Skeletal muscle tissue (tissue), 4 donors: ENCODE measurements around the gene FIGNL2. TPM values are rescaled to one million over a fixed set of nuclear protein-coding genes. Genes with fewer than 3 reads are reported as not detected.
"Not testable (repeated sequence)": the region's sequence is repeated elsewhere in the genome, so short reads cannot be mapped to it uniquely, and the experiment has no call there.

Experiments
- H3K27ac ChIP-seq: one replicate; pipeline ENCODE4 v1.7.0; 2013; ENCODE audit warnings: mild to moderate bottlenecking, low read depth, low read length, inconsistent platforms
- H3K27me3 ChIP-seq, 3 donors: one replicate each; pipeline ENCODE4 v1.7.0; 2013; ENCODE audit warnings: low read length in 3 of 3; ENCODE audit not compliant: control insufficient read depth in 3 of 3, insufficient read depth in 3 of 3
- H3K36me3 ChIP-seq, 3 donors: one replicate each; pipeline ENCODE4 v1.7.0; 2013; ENCODE audit warnings: low read length in 3 of 3; ENCODE audit not compliant: control insufficient read depth in 3 of 3, insufficient read depth in 3 of 3
- H3K4me1 ChIP-seq, 3 donors: one replicate each; pipeline ENCODE4 v1.7.0; 2013; ENCODE audit warnings: low read length in 3 of 3, mild to moderate bottlenecking in 3 of 3; ENCODE audit not compliant: control insufficient read depth in 3 of 3, insufficient read depth in 3 of 3
- H3K4me3 ChIP-seq, 3 donors: one replicate each; pipeline ENCODE4 v1.7.0; 2013; ENCODE audit warnings: low read length in 3 of 3
- H3K9ac ChIP-seq, 3 donors: one replicate each; pipeline ENCODE4 v1.7.0; 2013; ENCODE audit warnings: low read length in 3 of 3, mild to moderate bottlenecking in 3 of 3, moderate library complexity in 2 of 3, low read depth in 1 of 3
- H3K9me3 ChIP-seq, 3 donors: one replicate each; pipeline ENCODE4 v1.7.0; 2013; ENCODE audit warnings: low read length in 3 of 3; ENCODE audit not compliant: control insufficient read depth in 3 of 3
- total RNA-seq: library from RNA; depleted of rRNA; stranded (reverse); fragments of >200 nt; gene quantifications from one replicate; pipeline ENCODE4 v1.2.3, GENCODE V29; 2014
- donor health status: Osteomylitis.

FIGNL2 gene
- total RNA-seq, 1 donor from 2014 or later = 1.0 TPM

DNA sequence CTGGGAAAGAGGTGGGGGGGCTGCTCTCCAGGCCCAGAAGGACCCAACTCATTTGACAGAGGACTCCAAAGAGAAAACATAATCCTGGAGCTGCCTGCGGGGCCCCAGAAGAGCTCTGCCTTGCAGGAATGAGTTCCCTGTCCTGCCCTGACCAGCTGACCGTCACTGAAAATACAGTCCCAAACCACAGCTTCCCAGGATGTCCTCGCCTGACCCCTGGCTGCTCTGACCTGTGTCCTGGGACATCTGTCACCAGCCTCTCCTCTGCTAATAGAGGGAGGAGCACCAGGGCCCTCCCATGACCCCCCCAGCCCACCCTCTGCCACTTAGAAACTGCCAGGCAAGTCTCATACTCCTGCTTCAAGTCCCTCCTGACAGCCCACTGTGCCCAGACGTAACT is 9.8 kb downstream of the FIGNL2 start:
- H3K4me1 ChIP-seq = peaks cover 9 to 21% (median 14%) of the 10 kb centered on the region in 3 donors
- peaks cover 9 to 19% (median 10%) of the 10 kb centered on the region in 3 donors for H3K27me3 ChIP-seq
- H3K9ac ChIP-seq = peak overlapping the region in 1 of 3 donors; percentile 33
- H3K4me3 ChIP-seq = no peak overlapping the region
- no peak overlapping the region for H3K27ac ChIP-seq
- no peaks in the 10 kb centered on the region for H3K36me3 ChIP-seq
- no peaks in the 10 kb centered on the region for H3K9me3 ChIP-seq

GRCh38 chr12:51838036-51838435 is 10.5 kb downstream of the FIGNL2 start:
- Histone ChIP-seq H3K9me3 (no peaks in the 10 kb centered on the region), H3K36me3 (no peaks in the 10 kb centered on the region), H3K4me3 (no peak overlapping the region), H3K27me3 (peaks cover 6 to 21% (median 10%) of the 10 kb centered on the region in 3 donors), H3K9ac (no peak overlapping the region), H3K27ac (no peak overlapping the region), H3K4me1 (peaks cover 9 to 21% (median 14%) of the 10 kb centered on the region in 3 donors)

DNA sequence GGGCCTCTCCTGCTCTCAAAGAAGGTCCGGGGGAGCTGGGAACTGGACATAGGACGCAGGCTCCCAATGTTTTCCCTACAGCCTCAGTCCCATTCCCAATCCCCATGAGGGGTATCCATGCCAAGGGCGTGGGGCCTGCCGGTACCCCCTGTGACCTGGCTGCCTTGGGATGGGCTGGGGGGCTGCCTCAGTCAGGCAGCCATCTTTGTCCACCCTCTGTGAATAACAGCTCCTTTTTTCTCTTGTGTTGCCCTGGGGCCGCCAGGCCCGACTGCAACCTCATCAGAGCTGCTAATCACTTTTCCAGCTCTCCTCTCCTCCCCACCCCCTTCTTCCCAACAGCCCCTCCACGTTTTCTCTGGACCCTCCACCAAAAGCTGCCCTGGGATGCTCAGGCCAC is 11.2 kb downstream of the FIGNL2 start:
- H3K27me3 ChIP-seq = peaks cover 3 to 15% (median 14%) of the 10 kb centered on the region in 3 donors
- H3K9ac ChIP-seq = no peak overlapping the region
- H3K36me3 ChIP-seq = no peaks in the 10 kb centered on the region
- H3K4me1 ChIP-seq = peaks cover 11 to 21% (median 16%) of the 10 kb centered on the region in 3 donors
- H3K4me3 ChIP-seq = no peak overlapping the region
- no peaks in the 10 kb centered on the region for H3K9me3 ChIP-seq
- H3K27ac ChIP-seq = no peak overlapping the region

DNA sequence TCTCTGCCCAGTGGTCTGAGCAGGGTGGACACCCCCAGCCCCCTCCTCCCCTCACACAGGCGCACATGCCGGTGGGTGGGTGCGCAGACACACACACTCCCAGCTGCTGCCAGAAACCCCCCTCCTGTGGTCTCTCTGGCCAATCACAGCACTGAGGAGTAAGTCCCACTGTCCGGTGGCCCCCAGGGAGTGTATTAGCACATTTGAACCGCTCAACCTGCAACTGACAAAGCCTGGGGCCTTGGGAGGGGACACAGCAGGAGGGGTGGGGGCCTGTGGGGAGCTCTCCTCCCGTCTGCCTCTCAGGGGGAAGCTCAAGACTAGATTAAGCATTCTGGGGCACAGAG is 11.7 kb downstream of the FIGNL2 start:
- peaks cover 3 to 16% (median 15%) of the 10 kb centered on the region in 3 donors for H3K27me3 ChIP-seq
- H3K27ac ChIP-seq = no peak overlapping the region
- H3K9me3 ChIP-seq = no peaks in the 10 kb centered on the region

DNA sequence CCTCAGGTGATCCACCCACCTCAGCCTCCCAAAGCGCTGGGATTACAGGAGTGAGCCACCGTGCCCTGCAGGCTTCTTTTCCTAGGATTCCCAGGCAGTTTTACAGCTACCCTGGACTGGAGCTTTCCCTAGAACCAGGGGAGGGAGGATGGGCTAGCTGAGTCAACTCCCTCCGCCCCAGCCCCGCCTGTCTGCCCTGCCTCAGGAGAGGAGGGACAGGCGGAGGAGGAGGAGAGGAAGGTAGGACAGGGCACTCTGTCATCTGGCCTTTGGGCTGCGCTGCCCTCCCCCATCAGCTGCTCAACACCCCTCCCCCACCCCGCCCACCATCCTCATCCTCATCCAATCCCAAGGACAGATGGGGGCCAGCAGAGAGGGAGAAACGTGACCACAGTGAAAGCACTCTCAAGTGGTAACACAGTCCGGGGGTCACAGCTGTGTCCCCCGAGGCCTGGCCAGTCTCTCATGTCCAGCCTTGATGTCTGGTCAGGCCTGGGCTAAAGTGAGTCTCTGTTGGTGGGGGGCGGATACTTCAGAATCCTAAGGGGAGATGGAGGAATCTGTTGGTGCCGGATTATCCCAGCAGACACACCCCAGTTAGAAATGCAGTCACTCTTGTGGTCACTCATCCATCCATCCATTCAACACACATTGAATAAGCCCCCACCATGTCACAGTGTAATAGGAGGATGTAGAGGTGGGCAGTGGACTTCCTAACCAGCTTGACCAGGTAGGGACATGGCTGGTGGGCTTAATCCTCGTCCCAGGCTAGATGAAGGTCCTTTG is 12.3 kb downstream of the FIGNL2 start:
- H3K4me1 ChIP-seq = peaks cover 11 to 21% (median 17%) of the 10 kb centered on the region in 3 donors
- peaks cover 8 to 18% (median 15%) of the 10 kb centered on the region in 3 donors for H3K27me3 ChIP-seq
- no peaks in the 10 kb centered on the region for H3K36me3 ChIP-seq
- no peak overlapping the region for H3K9ac ChIP-seq
- H3K9me3 ChIP-seq = no peaks in the 10 kb centered on the region
- no peak overlapping the region for H3K4me3 ChIP-seq
- H3K27ac ChIP-seq = no peak overlapping the region

More for the DNA sequence above, 11.7 kb downstream of the FIGNL2 start:
- no peak overlapping the region for H3K4me3 ChIP-seq
- H3K9ac ChIP-seq = no peak overlapping the region
- H3K4me1 ChIP-seq = peaks cover 11 to 21% (median 17%) of the 10 kb centered on the region in 3 donors
- H3K36me3 ChIP-seq = no peaks in the 10 kb centered on the region

GRCh38 chr12:51834411-51834810 is 14.1 kb downstream of the FIGNL2 start:
- H3K27ac ChIP-seq = no peak overlapping the region
- H3K4me3 ChIP-seq = no peak overlapping the region
- no peaks in the 10 kb centered on the region for H3K9me3 ChIP-seq
- peaks cover 9 to 21% (median 13%) of the 10 kb centered on the region in 3 donors for H3K27me3 ChIP-seq
- H3K9ac ChIP-seq = no peak overlapping the region
- peaks cover 10 to 15% (median 11%) of the 10 kb centered on the region in 3 donors for H3K4me1 ChIP-seq
- no peaks in the 10 kb centered on the region for H3K36me3 ChIP-seq

DNA sequence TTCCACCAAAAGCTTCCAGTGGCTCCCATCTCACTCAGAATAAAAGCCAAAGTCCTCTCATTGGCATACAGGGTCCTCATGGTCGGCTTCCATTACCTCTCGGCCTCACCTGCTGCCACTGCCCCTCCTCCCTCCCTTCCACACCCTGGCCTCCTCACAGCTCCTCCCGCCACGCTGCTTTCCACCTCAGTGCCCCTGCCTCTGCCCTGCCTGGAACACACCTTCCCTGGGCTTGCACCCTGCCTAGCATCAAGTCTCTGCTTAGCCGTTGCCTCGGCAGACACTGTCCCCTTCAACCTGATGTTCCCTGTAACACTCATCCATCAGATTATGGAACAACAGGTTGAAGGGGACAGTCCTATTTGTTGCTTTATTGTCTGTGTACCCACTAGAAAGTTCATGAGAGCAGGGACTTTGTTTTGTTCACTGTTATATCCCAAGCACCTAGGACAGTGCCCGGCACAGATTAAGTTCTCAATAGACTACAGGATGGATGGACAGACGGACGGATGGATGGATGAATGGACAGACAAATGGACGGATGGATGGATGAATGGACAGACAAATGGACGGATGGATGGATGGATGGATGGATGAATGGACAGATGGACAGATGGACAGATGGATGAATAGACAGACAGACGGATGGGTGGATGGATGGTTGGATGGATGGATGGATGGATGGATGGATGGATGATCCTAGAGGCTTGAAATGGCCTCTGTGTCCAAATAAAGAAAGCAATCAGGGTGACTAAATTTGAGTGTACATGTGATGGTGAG is 14.9 kb downstream of the FIGNL2 start:
- peaks cover 7% of the 10 kb centered on the region in 3 donors for H3K4me1 ChIP-seq
- H3K9me3 ChIP-seq = no peaks in the 10 kb centered on the region
- no peak overlapping the region for H3K9ac ChIP-seq
- no peak overlapping the region for H3K27ac ChIP-seq
- peaks cover 9 to 21% (median 18%) of the 10 kb centered on the region in 3 donors for H3K27me3 ChIP-seq
- H3K4me3 ChIP-seq = no peak overlapping the region
- no peaks in the 10 kb centered on the region for H3K36me3 ChIP-seq

GRCh38 chr12:51832354-51833107 is 16.0 kb downstream of the FIGNL2 start:
- no peaks in the 10 kb centered on the region for H3K36me3 ChIP-seq
- H3K9ac ChIP-seq = no peak overlapping the region
- peak overlapping the region in 1 of 3 donors; percentile 30 for H3K4me3 ChIP-seq
- peaks cover 9 to 21% (median 18%) of the 10 kb centered on the region in 3 donors for H3K27me3 ChIP-seq
- no peak overlapping the region for H3K27ac ChIP-seq
- no peaks in the 10 kb centered on the region for H3K9me3 ChIP-seq
- H3K4me1 ChIP-seq = peaks cover 2 to 4% (median 3%) of the 10 kb centered on the region in 3 donors

DNA sequence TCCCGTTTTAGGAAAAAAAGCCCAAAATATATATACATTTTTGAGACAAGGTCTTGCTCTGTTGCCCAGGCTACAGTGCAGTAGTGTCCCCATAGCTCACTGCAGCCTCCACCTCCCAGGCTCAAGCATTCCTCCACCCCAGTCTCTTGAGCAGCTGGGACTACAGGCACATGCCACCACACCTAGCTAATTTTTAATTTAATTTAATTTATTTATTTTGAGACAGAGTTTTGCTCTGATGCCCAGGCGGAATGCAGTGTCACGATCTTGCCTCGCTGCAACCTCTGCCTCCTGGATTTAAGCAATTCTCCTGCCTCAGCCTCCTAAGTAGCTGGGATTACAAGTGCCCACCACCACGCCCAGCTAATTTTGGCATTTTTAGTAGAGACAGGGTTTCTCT is 16.7 kb downstream of the FIGNL2 start:
- H3K27ac ChIP-seq, H3K4me1 ChIP-seq, H3K9me3 ChIP-seq, H3K36me3 ChIP-seq, H3K9ac ChIP-seq, H3K4me3 ChIP-seq: not testable (repeated sequence)
- peaks cover 9 to 21% (median 18%) of the 10 kb centered on the region in 3 donors for H3K27me3 ChIP-seq
